SK-N-SH (cell line): ENCODE data around the gene CFAP210. TPM values are rescaled to one million over a fixed set of nuclear protein-coding genes. Genes with fewer than 3 reads are reported as not detected.
"Not testable (repeated sequence)": the region's sequence is repeated elsewhere in the genome, so short reads cannot be mapped to it uniquely, and the experiment has no call there.

Experiments used
- CTCF ChIA-PET: fragments of 300-600, 350-600 bp; formaldehyde crosslinking; extraction: SDS; loops from one replicate; lab custom pipeline; 2021; lab: Yijun Ruan, JAX
- POLR2A ChIA-PET: fragments of 350-600 bp; sonication (Branson Sonifier 250); formaldehyde crosslinking; extraction: SDS; loops from one replicate; lab custom pipeline; 2020; ENCODE audit warnings: antibody characterized with exemption, inconsistent platforms; lab: Yijun Ruan, JAX
- DNase-seq: peaks from one replicate; pipeline ENCODE4 v3.0.0; 2012
- H2AFZ ChIP-seq: fragments of 200-600 bp; sonication (generic); 2 replicates; pipeline ENCODE4 v1.8.1; 2016; ENCODE audit warnings: antibody characterized with exemption, mild to moderate bottlenecking, low read depth
- H3F3A ChIP-seq: fragments of 200-600 bp; sonication (generic); replicated peaks from 2 replicates; pipeline ENCODE3; 2016; ENCODE audit warnings: antibody characterized with exemption, mild to moderate bottlenecking; ENCODE audit not compliant: insufficient read depth
- H3K27ac ChIP-seq, 2 experiments: fragments of 200-500 bp in 1 of 2; fragments of 200-600 bp in 1 of 2; sonication (Bioruptor generic) in 1 of 2; sonication (generic), shearing (Covaris generic) in 1 of 2; 2 replicates each; pipeline versions ENCODE4 v1.5.1 to v1.6.1; 2014 to 2016; ENCODE audit warnings: low read depth in 2 of 2, inconsistent platforms in 1 of 2, low read length in 1 of 2, mild to moderate bottlenecking in 1 of 2, mixed read lengths in 1 of 2
- H3K27me3 ChIP-seq: fragments of 200-600 bp; sonication (generic), shearing (Covaris generic); 2 replicates; pipeline ENCODE4 v1.6.1; 2016; ENCODE audit warnings: mixed run types; ENCODE audit not compliant: insufficient read depth
- H3K36me3 ChIP-seq, 2 experiments: fragments of 200-500 bp in 1 of 2; fragments of 200-600 bp in 1 of 2; sonication (Bioruptor generic) in 1 of 2; sonication (generic) in 1 of 2; replicated peaks in 1 of 2; 2 replicates each; pipeline versions ENCODE3 to v1.5.1; 2014 to 2016; ENCODE audit warnings: low read length in 1 of 2, mild to moderate bottlenecking in 1 of 2; ENCODE audit not compliant: insufficient read depth in 2 of 2, control insufficient read depth in 1 of 2
- H3K4me1 ChIP-seq, 2 experiments: fragments of 200-500 bp in 1 of 2; fragments of 200-600 bp in 1 of 2; sonication (Bioruptor generic) in 1 of 2; sonication (generic), shearing (Covaris generic) in 1 of 2; 2 replicates each; pipeline versions ENCODE4 v1.5.1 to v1.6.1; 2014 to 2016; ENCODE audit warnings: low read depth in 1 of 2, low read length in 1 of 2, mixed run types in 1 of 2; ENCODE audit not compliant: insufficient read depth in 2 of 2, control insufficient read depth in 1 of 2
- H3K4me2 ChIP-seq: fragments of 200-600 bp; sonication (generic), shearing (Covaris generic); 2 replicates; pipeline ENCODE4 v1.6.1; 2017; ENCODE audit warnings: mixed run types
- H3K4me3 ChIP-seq, 2 experiments: fragments of 200-500 bp in 1 of 2; fragments of 200-600 bp in 1 of 2; sonication (Bioruptor generic) in 1 of 2; sonication (generic), shearing (Covaris generic) in 1 of 2; 2 replicates each; pipeline versions ENCODE4 v1.5.1 to v1.8.1; 2014 to 2016; ENCODE audit warnings: low read depth in 2 of 2, inconsistent platforms in 1 of 2, low read length in 1 of 2, mild to moderate bottlenecking in 1 of 2, mixed read lengths in 1 of 2, moderate library complexity in 1 of 2
- H3K79me2 ChIP-seq: fragments of 200-600 bp; sonication (generic); 2 replicates; pipeline ENCODE4 v1.8.1; 2017; ENCODE audit warnings: mild to moderate bottlenecking; ENCODE audit not compliant: insufficient read depth
- H3K9ac ChIP-seq: fragments of 200-600 bp; sonication (generic); 2 replicates; pipeline ENCODE4 v1.6.1; 2017; ENCODE audit warnings: mixed run types
- H3K9me2 ChIP-seq: fragments of 200-600 bp; sonication (generic); 2 replicates; pipeline ENCODE4 v1.6.1; 2017; ENCODE audit warnings: mixed run types
- H3K9me3 ChIP-seq: fragments of 200-600 bp; sonication (generic); 2 replicates; pipeline ENCODE4 v1.6.1; 2017; ENCODE audit warnings: mixed run types, mild to moderate bottlenecking, moderate library complexity
- H4K20me1 ChIP-seq: fragments of 200-600 bp; sonication (generic); 2 replicates; pipeline ENCODE4 v1.6.1; 2017; ENCODE audit warnings: mild to moderate bottlenecking, mixed run types; ENCODE audit not compliant: insufficient read depth
- CHD2 ChIP-seq: fragments of 150-350 bp; IDR thresholded peaks from 2 replicates; pipeline ENCODE4 v1.6.1; 2018; ENCODE audit warnings: low read length; ENCODE audit not compliant: partially characterized antibody
- EZH2phosphoT487 ChIP-seq: fragments of 200-600 bp; sonication (generic); IDR thresholded peaks from 2 replicates; pipeline ENCODE4 v1.6.1; 2017; ENCODE audit warnings: low read depth, mixed run types, mild to moderate bottlenecking, antibody characterized with exemption, moderate library complexity, borderline replicate concordance
- FOSL2 ChIP-seq: IDR thresholded peaks from 2 replicates; pipeline ENCODE4 v1.4.0; 2012; ENCODE audit warnings: low read depth, mild to moderate bottlenecking, moderate library complexity, borderline replicate concordance
- IRF3 ChIP-seq: fragments of 150-350 bp; IDR thresholded peaks from 2 replicates; pipeline ENCODE4 v1.6.1; 2016; ENCODE audit warnings: mild to moderate bottlenecking, low read depth, low read length
- JUND ChIP-seq: IDR thresholded peaks from 2 replicates; pipeline ENCODE4 v1.4.0; 2012
- MAX ChIP-seq: IDR thresholded peaks from 2 replicates; pipeline ENCODE4 v1.4.0; 2012; ENCODE audit warnings: low read depth
- MEF2A ChIP-seq: IDR thresholded peaks from 2 replicates; pipeline ENCODE4 v1.4.0; 2012; ENCODE audit warnings: low read depth, borderline replicate concordance
- NFIC ChIP-seq: IDR thresholded peaks from 2 replicates; pipeline ENCODE4 v1.4.0; 2012; ENCODE audit warnings: borderline replicate concordance
- RCOR1 ChIP-seq: fragments of 150-350 bp; IDR thresholded peaks from 2 replicates; pipeline ENCODE4 v1.6.1; 2017; ENCODE audit warnings: antibody characterized with exemption, low read length
- RXRA ChIP-seq: IDR thresholded peaks from 2 replicates; pipeline ENCODE4 v1.4.0; 2012; ENCODE audit warnings: low read depth, mild to moderate bottlenecking, borderline replicate concordance
- SMC3 ChIP-seq: IDR thresholded peaks from 2 replicates; pipeline ENCODE4 v1.6.1; 2012; ENCODE audit warnings: low read depth, low read length, improper control_type of control experiment
- TAF1 ChIP-seq: IDR thresholded peaks from 2 replicates; pipeline ENCODE4 v1.6.1; 2012; ENCODE audit warnings: low read depth, mild to moderate bottlenecking, low read length, moderate library complexity, borderline replicate concordance
- TEAD4 ChIP-seq: IDR thresholded peaks from 2 replicates; pipeline ENCODE4 v1.4.0; 2012; ENCODE audit warnings: mild to moderate bottlenecking, borderline replicate concordance; ENCODE audit not compliant: insufficient read depth
- whole genome bisulfite sequencing: methylation state at CpG from one replicate; pipeline ENCODE4 v1.1.6; 2017; ENCODE audit warnings: low lambda C conversion rate; 5-methylcytosine and 5-hydroxymethylcytosine counted together
- polyA plus RNA-seq, 3 experiments: library from polyadenylated mRNA; depleted of rRNA; stranded (reverse); fragments of >200 nt; gene quantifications; 2 replicates each; pipeline ENCODE4 v1.2.3, GENCODE V29; 2012

CFAP210 gene
- polyA plus RNA-seq, 1 of the 3 experiments (the other 2 are of a cell fraction), result 0.03 TPM

- no peak for TF ChIP-seq MAX
- TF ChIP-seq SMC3, result no peak
- TF ChIP-seq EZH2phosphoT487, result no peak
- TF ChIP-seq, all 33 proteins: peak for 0
Measured at GRCh38 chr2:169704160-169704708, 10.0 kb upstream of the CFAP210 start (continued).

- H3K36me3 ChIP-seq, result peaks cover 7 to 21% of the 10 kb centered on the region in 2 experiments
- no peaks in the 10 kb centered on the region for H3K9me3 ChIP-seq
- no peaks in the 10 kb centered on the region for H4K20me1 ChIP-seq
- peaks cover 8% of the 10 kb centered on the region for H3F3A ChIP-seq
- no peak for DNase-seq
- no peak overlapping the region for H3K4me3 ChIP-seq
- H3K79me2 ChIP-seq, result no peaks in the 10 kb centered on the region
- H2AFZ ChIP-seq, result no peak overlapping the region
- no peak overlapping the region for H3K4me2 ChIP-seq
- H3K4me1 ChIP-seq, result no peaks in the 10 kb centered on the region
- no peaks in the 10 kb centered on the region for H3K9me2 ChIP-seq
- no peak overlapping the region for H3K27ac ChIP-seq
- POLR2A ChIA-PET, result no interaction called here
- H3K9ac ChIP-seq, result no peak overlapping the region
- CTCF ChIA-PET, result interaction anchor here (1.2 kb wide), 1 partner anchor 87 kb away, joined by 3 read pairs; no protein-coding TSS in a partner anchor
- 71% methylated on average over 3 of the region's 3 CpGs for WGBS
- TF ChIP-seq TAF1 (no peak), SMC3 (no peak), RCOR1 (no peak), JUND (no peak), NFIC (no peak), FOSL2 (no peak), IRF3 (no peak), RXRA (no peak), TEAD4 (no peak), MEF2A (no peak), CHD2 (no peak)
- no peaks in the 10 kb centered on the region for H3K27me3 ChIP-seq
Measured at GRCh38 chr2:169702996-169703395, 8.8 kb upstream of the CFAP210 start.

GRCh38 chr2:169699173-169699572 is 5.0 kb upstream of the CFAP210 start:
- H2AFZ ChIP-seq, H3K4me3 ChIP-seq, H3K79me2 ChIP-seq, H3F3A ChIP-seq, POLR2A ChIA-PET, H3K4me2 ChIP-seq, H4K20me1 ChIP-seq, H3K9me2 ChIP-seq, H3K9ac ChIP-seq, H3K27me3 ChIP-seq, DNase-seq, H3K9me3 ChIP-seq, H3K4me1 ChIP-seq, H3K27ac ChIP-seq: not testable (repeated sequence)
- H3K36me3 ChIP-seq, result peaks cover 14 to 27% of the 10 kb centered on the region in 2 experiments
- 97% methylated on average over 2 of the region's 2 CpGs for WGBS
- CTCF ChIA-PET, result interaction anchor here (1.8 kb wide), 1 partner anchor 246 kb away, joined by 4 read pairs; no protein-coding TSS in a partner anchor
